Measurements from ENCODE around the gene HLCS.

HLCS gene

DNA sequence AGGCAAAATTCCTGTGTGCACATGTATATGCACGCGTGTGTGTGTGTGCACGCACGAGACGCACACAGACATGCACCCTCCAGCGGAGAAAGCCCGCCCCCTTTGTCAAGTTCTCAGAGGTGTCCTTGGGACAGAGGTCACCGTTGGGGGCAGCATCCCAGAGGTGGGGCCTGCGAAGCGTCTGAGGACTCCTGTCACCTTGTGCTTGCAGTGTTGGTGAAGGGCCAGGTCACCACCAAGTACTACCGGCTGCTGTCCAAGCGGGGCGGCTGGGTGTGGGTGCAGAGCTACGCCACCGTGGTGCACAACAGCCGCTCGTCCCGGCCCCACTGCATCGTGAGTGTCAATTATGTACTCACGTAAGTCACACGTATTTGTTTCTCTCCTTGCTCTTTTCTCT, 225.0 kb downstream of the HLCS start:
- no peak for DNase-seq

DNA sequence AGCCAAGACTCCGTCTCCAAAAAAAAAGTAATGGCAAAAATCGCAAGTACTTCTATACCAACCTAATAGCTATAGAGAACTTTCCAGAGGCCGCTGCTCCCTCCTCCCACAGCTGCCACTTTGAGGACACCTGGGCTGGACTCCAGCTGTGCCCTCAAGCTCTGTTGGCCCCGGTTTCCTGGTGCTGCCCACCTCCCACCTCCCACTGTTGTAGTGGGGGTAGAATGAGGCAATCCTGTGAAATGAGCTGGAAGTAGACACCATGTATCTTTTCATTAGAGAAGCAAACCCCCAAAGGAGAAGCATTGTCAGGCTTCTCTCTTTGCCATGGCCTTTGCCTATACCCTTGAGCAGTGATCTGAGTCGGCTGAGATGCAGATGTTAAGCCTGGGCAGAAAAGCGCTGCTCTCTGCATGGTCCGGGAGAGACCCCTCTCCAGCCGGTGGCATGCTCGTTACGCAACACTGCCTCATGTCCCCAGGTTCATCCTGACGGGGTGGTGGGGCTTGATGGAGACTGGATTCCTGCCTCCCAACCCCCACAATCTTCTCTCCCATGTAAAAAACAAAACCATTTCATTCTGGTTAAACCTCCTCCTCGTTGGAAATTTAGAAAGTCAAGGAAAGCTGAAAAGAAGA, 227.9 kb downstream of the HLCS start:
- no peak for DNase-seq

DNA sequence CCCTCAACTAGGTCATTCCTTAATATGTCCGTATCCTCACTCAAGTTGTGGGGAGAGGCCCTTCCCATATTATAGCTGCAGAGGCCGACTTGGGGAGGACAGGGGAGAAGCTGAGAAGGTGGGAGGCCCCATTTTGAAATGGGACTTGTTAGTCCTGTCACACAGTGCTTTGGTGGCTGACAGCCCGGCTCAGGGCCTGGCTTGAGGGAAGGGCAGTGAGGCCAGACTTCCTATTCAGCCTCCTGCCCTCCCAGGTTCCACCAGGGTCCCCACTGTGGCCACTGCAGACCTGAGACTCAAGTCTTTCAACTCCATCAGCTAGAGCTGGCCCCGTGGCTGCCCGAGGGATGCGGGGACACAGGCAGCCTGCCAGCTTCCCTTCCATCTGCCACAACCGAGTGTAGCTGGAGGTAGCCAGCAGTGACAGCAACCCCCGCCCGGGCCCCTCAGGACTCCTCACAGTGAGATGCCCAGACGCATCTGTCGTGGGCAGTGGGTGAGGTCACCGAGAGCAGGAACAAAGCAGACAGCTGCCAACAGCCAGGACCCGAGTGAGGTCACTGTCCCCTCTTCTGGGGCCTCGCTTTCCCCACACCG, 230.6 kb downstream of the HLCS start:
- DNase-seq: no peak

DNA sequence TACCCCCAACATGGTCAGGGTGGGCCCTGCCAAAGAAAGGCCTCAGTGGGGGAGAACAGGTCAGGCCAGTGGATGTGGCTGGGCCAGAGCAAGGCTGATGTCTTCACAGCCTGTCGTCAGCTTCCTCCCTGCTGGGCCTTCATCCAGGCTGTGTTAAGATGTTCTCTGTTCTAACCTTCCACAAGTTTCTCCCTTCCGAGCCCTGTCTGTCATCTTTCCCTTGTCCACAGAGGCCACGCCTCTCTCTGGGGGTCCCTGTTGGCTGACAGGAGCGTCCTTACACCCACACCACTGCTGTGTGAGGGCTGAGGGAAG, 231.3 kb downstream of the HLCS start:
- no peak for DNase-seq

DNA sequence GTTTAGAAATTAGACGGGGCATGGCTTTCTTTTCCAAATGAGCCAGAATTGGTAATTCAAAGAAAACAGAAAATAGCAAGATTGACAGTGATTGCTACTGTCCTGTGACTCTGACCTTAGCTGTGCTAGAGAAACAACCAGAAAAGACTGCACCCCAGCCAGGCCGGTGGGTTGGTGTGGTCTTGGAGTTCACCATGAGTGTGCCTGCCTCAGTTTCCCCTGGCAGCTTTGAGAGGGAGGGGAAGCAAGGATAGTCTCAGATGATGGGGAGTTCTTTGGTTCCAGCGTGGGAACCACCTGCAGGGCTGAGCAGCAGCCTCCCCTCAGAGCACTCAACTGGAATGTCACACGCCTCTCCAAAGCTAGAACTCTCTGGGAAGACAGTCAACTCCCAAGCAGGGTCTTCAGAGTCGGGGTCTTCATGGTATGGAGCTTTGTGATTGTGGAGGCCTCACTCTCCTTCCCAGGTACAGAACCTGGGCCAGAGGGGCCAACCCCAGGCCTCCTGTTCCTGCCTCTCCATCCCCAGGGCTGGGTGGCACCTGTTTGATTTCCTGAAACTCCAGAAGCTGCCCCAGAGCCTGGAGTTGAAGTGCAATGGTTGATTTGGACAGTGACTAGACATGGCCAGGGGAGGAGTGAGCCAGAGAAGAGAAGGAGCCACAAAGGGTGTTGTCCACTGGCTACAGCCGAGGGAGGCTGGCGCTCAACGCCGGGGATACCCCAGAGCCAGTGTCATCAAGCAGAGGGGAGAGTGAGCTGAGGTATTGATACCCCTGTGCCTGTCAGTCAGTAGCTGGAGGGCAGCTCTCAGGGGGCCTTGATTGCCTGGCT, 231.9 kb downstream of the HLCS start:
- DNase-seq: no peak

DNA sequence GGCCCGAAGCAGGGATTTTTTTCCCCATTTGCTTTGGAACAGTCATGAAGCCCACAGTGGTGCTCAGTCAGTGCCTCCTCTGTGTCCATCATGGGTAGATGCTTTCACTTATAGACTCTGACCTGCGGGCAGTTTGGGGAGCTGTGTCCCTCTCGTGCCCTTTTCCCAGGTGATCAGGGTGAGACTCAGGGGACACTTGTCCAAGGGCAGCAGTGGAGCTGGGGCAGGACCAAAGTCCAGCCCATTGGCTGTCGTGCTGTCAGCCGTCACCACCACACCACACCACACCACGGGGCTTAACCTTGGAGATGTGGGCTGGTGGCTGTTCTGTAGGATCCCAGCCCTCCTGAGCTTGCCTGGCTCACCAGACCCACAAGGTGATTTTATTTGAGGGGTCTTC, 232.6 kb downstream of the HLCS start:
- DNase-seq: no peak

DNA sequence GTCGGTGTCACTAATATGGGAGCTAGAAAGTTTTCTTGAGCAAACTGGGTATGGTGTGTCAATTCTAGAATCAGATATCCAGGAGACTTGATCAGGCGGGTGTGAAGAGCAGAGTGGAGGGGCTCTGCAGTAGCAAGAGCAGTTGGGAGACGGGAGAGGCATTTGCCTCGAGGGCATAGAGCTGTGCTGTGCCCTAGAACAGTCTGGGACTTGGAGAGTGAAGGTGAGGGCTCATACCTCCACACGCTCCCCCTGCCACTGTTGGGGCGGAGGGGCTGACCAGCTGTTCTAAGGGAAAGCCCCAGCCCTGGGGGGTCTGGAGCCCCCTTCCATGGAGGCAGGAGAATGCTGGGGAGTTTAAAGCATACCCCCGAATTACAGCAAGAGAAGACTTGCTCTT, 233.7 kb downstream of the HLCS start:
- no peak for DNase-seq

DNA sequence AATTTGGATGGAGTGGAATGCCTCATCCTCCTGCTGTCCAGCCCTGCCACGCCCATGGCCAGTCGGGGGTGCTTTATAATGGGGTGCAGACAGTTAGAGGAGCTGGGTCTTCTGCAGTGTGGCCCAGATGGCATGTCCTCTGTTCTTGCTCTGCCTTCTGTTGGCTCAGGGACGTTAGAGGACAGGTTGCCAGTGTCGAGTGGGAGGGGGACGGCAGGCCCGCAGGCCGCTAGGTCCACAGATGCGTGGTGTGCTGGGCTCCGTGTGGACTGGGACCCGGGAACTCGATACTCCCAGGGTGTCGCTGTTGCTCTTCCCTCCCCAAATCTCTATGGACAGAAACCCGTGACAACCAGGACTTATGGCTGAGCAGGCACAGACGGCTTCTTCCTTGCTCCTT, 234.3 kb downstream of the HLCS start:
- DNase-seq: no peak

DNA sequence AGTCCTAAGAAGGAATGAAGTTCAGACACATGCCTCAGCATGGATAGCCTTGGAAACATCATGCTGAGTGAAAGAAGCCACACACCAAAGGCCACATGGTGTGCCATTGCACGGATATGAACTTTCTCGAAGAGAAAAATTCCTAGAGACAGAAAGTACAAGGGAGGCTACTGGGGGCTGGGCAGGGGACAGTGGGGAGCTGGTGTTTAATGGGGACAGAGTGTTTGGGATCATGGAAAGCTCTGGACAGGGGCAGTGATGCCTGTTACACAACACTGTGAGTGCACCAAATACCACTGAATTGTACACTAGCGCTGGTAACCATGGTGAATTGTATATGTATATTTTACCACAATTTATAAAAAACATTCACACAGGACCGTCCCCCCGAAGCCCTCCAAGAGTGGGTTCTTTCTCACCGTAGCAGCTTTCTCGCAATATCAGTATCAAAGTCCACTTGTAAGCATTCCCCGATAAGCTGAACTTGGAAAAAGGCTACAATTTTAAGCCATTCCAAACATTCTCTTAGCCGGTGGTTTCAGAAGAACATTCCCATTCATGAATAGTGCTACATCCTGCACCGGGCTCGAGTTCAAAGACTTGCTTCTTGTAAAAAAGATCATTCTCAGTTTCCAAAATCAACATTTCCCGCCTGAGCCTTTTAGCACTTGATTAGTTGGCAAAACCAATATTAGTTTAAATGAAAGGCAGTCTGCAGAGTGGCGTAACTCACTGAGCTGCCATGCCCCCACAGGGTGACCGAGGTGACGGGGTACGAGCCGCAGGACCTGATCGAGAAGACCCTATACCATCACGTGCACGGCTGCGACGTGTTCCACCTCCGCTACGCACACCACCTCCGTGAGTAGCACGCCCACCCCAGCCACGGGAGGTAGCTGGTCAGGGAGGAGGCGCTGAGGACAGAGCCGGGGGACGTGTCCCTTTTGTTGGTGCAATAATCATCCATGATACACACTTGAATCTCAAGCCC, 235.9 kb downstream of the HLCS start:
- DNase-seq: no peak

DNA sequence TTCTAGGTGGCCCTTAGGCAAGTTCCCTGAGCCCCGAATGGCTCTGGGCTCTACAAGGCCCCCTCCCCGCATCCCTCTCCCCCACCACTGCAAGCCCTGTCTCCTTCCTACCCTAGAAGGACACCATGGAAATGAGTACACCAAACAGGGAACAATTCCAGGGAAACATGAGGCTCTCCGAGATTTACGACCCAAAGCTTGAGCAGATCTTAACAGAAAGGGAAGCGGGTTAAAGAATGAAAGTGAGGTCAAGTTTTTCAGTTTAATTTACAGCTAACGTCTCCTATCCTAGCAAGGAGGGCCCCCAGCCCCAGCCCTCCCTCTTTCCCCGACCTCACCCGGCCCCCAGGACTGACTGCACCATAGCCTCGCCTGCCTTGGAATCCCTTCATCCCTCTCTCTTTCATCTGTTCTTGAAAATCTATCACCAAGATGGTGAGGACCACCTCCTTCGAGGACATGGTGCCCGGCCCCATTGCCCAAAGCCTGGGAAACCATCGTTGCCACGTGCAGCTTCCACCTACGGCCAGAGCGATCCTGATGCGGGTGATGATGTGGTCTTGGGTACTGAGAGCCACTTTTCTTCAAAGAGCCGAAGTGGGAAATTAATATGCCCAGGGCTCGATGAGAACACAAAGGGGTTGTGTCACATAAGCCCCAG, 237.0 kb downstream of the HLCS start:
- DNase-seq: no peak

DNA sequence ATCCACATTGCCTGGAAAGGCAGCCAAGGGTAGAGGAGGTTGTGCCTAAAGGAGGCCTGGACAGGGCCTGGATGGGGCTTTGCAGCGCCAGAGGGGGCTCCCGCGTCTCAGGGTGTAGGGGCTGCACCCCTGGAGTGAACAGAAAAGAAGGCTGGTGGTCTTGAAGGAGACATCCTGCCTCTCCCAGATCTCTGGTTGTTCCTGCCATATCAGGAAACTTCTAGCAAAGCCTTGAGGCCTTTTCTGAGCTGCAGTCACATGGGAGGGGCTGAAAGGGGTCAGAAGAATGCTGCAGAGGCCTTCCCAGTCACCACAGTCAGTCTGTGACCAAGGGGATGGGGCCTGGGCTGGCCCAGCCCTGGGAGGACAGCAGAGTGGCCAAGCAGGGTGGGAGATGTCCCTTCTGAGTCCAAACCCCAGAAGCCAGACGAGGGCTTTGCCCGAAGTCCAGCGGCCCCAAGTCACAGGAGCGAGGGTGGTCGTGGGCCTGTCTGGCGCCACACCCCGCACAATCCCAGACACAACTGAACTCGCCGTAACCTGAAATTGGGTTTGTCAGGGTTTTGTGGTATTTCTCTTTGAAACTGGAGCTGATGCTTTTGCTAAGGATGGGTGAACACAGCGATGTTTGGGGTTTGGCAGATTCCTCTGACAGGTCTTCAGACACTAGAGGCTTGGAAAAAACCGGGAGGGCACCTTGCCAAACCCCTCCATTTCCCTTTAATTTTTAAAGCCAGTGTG, 237.9 kb downstream of the HLCS start:
- no peak for DNase-seq

DNA sequence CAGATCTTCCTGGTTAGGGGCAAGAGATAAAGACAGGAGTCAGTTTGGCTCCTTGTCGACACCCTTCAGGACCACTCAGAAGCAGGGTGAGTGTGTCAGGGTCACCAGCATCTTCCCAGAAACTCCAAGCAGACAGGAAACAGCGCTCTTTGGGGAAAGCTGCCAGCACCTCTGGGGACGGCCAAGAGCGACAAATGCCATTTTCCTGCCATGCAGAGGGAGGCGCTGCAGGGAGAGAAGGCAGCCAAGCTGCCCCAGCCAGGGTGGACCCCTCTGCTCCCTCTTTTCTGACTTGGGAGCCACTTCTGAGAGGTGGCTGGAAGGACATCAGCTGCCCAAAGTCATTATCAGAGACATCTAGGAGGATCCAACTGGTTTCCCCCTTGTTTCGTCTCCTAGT, 238.6 kb downstream of the HLCS start:
- no peak for DNase-seq

DNA sequence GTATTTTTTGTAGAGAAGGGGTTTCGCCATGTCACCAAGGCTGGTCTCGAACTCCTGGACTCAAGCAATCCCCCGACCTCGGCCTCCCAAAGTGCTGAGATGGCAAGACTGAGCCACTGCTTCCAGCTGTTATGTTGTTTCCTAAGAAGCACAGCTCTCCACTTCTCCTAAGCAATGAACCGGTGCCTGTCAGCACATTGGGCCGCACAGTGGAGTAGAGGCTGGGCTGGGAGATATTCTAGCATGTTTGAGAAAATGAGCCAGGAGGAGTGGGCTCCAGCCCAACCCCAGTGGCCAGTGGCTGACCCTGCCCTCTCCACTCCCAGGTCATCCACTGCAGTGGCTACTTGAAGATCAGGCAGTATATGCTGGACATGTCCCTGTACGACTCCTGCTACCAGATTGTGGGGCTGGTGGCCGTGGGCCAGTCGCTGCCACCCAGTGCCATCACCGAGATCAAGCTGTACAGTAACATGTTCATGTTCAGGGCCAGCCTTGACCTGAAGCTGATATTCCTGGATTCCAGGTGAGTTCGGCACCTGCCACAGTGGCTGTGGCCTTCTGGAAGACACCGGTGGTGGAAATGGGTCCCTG, 240.6 kb downstream of the HLCS start:
- DNase-seq: no peak

DNA sequence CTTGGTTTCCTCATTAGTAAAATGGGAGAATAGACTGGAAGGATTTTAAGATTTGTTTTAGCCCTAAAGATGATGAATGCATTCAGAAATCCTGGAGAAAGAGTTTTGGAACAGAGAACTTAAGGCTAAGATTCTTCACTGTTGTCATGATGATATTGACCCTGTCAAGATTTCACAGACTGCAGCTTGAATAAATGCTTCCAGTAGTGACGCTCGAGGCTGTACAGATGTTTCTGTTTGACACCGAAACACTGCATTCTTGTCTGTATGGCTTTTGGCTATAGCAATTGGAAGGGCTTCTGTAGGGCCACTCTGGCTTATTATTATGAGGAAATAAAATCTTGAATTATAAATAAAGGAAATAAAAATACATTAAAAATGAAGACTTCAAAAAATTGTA, 241.8 kb downstream of the HLCS start:
- DNase-seq: no peak

DNA sequence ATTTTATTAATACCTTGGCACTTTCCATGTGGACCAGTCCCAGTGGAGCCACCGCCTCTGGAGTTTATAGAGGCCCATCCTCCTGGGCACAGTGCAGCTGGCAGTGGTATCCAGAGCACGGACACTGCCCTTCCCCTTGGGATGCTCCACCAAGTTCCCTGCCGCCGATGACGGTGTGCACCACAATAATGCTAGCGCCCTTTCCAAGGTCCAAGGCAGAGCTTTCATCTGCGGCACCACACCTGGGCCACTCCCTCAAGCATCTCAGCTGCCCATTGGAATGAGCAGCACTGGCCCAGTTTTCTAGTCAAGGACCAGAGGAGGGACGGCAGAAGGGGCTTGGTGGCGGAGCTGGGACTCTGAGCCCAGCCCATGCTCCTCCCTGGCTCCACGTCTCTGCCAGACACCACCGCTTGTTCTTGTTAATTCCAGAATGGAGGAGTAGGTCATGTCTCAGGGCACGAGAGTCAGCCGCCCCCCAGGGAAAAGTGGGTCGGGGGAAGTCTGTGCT, 243.0 kb downstream of the HLCS start:
- no peak for DNase-seq

DNA sequence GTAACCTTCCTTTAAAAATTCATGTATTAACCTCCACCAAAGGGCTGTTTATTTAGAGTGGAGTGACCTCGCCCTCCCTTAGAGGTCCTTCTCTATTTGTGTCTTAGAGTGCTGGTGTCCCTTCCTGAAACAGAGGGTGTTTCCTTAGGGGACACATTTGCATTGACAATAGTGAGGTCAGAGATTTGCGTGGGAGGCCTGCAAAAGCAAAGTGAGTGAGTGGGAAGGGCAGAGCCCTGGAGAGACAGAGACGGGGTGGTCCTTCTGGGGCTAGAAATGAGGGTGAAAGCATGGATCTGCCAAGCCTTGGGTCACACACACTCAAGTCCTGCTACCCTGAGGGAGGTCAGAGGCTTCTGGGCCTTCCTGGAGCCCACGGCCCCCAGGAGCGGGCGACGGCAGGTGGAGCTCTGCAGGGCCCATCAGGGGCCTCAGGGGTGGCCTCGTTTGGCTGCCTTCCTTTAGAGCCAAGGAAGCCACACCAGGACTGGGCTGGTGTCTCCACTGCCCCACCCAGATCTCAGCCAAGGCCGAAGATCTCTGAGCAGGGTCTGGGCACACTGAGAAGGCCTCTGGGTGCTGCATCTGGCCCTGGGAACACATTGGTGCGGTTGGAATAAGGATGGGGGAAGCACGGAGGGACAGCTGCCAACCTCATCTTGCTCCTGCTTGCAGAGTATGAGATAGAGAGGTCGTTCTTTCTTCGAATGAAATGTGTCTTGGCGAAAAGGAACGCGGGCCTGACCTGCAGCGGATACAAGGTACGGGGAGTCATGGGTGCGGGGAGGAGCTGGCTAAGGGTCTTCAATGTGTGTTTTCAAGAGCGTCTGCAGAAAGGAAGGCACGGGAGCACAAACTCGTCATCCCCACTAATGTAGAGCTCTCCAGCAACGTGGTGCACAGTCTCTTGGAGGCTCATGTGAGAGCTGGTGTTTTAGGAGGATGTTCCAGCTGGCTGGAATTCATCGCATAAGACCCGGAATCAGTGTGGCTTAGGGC, 243.8 kb downstream of the HLCS start:
- no peak for DNase-seq

DNA sequence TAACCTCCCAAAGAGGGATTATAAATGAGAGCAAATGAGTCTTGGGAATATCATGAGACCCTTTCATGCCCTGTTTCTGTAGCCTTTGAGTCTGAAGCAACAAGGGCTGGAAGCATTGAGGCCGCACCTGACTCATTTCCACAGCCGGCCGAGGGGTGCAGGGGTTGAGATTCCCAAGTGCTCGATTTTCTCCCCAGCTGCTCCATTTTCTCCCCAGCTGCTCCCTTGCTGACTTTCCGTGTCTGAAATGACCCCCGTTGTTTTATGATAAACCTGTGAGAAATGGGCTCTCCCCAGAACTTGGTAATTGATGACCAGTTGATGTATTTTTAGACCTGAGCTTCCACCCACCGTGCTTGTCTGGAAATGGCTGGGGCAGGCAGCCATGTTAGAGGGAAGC, 244.7 kb downstream of the HLCS start:
- no peak for DNase-seq

DNA sequence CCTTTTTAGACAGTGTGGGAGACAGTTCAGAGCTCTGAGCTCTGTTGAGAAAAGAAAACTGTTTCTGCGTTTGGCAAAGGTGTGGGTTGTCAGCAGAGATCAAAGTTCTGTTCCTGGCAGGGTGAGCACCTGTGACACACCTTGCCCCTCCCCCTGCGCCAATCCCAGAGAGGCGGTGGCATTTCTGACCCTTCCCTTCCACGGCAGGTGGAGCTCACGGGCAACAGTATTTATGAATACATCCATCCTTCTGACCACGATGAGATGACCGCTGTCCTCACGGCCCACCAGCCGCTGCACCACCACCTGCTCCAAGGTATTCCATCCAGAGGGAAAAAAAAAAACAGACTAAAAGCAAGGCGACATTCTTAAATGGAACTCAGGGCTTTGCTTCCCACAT, 246.9 kb downstream of the HLCS start:
- DNase-seq: no peak

DNA sequence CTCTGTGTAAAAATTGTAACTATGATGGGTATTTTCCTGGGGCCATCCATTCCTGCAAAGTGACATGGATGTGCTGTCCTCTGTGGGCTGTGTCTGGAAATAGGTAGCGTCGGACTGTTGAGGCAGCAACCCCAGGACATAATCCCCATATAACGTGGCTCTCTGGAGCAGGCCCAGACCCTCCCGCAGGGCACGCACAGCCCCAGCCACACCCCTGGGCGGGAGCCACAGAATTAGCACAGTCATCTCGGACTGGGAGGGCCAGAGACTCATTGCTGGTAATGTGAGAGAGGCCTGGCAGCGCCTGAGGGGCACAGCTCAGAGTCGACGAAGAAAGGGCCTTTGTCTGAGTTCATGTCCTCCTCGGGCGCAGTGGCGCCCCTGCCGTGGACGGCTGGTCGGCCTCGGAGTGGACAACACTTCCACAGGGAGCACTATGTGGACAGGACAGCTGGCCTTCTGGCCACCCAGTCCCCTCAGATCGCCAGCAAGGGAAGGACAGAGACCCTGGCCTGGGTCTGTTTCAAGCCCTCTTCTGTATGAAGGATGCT, 247.4 kb downstream of the HLCS start:
- no peak for DNase-seq
